ENCODE data around the gene DBX1.

DNA sequence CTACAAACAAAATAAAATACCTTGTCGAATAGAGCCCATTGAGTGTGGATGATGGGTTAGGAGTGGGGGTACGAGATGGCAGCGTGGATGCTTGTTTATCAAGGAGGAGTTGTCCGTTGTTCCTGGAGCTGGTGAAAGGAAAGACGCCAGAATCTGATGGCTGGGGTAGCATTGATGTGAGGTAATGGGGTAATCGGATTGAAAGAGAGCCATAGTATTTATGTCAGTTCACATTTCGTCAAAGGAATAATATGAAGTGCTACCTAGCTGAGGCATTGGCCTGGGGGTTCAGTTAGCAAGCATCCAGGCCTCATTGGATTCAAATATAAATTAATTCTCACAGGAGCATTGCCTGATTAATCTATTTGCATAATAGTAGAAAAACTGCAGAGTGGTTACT, 16.9 kb upstream of the DBX1 start:
- TF ChIP-seq, protein P1, sequence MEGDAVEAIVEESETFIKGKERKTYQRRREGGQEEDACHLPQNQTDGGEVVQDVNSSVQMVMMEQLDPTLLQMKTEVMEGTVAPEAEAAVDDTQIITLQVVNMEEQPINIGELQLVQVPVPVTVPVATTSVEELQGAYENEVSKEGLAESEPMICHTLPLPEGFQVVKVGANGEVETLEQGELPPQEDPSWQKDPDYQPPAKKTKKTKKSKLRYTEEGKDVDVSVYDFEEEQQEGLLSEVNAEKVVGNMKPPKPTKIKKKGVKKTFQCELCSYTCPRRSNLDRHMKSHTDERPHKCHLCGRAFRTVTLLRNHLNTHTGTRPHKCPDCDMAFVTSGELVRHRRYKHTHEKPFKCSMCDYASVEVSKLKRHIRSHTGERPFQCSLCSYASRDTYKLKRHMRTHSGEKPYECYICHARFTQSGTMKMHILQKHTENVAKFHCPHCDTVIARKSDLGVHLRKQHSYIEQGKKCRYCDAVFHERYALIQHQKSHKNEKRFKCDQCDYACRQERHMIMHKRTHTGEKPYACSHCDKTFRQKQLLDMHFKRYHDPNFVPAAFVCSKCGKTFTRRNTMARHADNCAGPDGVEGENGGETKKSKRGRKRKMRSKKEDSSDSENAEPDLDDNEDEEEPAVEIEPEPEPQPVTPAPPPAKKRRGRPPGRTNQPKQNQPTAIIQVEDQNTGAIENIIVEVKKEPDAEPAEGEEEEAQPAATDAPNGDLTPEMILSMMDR (IDR thresholded peaks at IDR 0.05 in 8 of 11, conservative IDR thresholded peaks at IDR 0.05 in 3 of 11) = no peak
- no peak for TF ChIP-seq POLR2AphosphoS5 (IDR thresholded peaks at IDR 0.05)

Data from spleen (tissue), 7 donors.